Liver (tissue), 9 donors: Measurements from ENCODE around the gene FOXO1. TPM values are rescaled to one million over a fixed set of nuclear protein-coding genes. Genes with fewer than 3 reads are reported as not detected.

Source experiments
- DNase-seq: peaks from one replicate; pipeline ENCODE4 v3.0.0-alpha.2; 2017; ENCODE audit warnings: low spot score
- H3K27ac ChIP-seq, 2 donors: one replicate each; pipeline ENCODE4 v1.7.0; 2013; ENCODE audit warnings: inconsistent platforms in 2 of 2, low read length in 2 of 2, control low read depth in 1 of 2, low read depth in 1 of 2, mild to moderate bottlenecking in 1 of 2
- H3K27me3 ChIP-seq, 4 donors: one replicate each; pipeline versions ENCODE4 v1.6.1 to v1.7.0; 2013; ENCODE audit warnings: low read length in 3 of 4, inconsistent platforms in 1 of 4, mild to moderate bottlenecking in 1 of 4, moderate library complexity in 1 of 4; ENCODE audit not compliant: control insufficient read depth in 4 of 4, insufficient read depth in 4 of 4
- H3K36me3 ChIP-seq, 4 donors: one replicate each; pipeline versions ENCODE4 v1.6.1 to v1.7.0; 2013; ENCODE audit warnings: low read length in 3 of 4, mild to moderate bottlenecking in 3 of 4, low read depth in 1 of 4, moderate library complexity in 1 of 4; ENCODE audit not compliant: control insufficient read depth in 4 of 4, insufficient read depth in 3 of 4
- H3K4me1 ChIP-seq, 4 donors: one replicate each; pipeline versions ENCODE4 v1.6.1 to v1.7.0; 2013; ENCODE audit warnings: low read length in 3 of 4, mild to moderate bottlenecking in 3 of 4, moderate library complexity in 1 of 4; ENCODE audit not compliant: control insufficient read depth in 4 of 4, insufficient read depth in 4 of 4
- H3K4me3 ChIP-seq, 3 donors: one replicate each; pipeline versions ENCODE4 v1.6.1 to v1.7.0; 2013; ENCODE audit warnings: low read length in 3 of 3, control low read depth in 1 of 3, low read depth in 1 of 3, mild to moderate bottlenecking in 1 of 3
- H3K9ac ChIP-seq, 2 donors: one replicate each; pipeline ENCODE4 v1.7.0; 2013; ENCODE audit warnings: low read length in 2 of 2, mild to moderate bottlenecking in 2 of 2, moderate library complexity in 2 of 2, control low read depth in 1 of 2, low read depth in 1 of 2
- H3K9me3 ChIP-seq, 4 donors: one replicate each; pipeline versions ENCODE4 v1.6.1 to v1.7.0; 2013; ENCODE audit warnings: low read length in 3 of 4; ENCODE audit not compliant: control insufficient read depth in 4 of 4
- ATF3 ChIP-seq: IDR thresholded peaks from 2 replicates; pipeline ENCODE4 v1.6.1; 2016; ENCODE audit warnings: antibody characterized with exemption
- CTCF ChIP-seq: fragments of 150-350 bp; IDR thresholded peaks from 2 replicates; pipeline ENCODE4 v1.5.1; 2017; ENCODE audit warnings: improper control_type of control experiment, low read depth, low read length; ENCODE audit not compliant: missing input control
- EGR1 ChIP-seq, 2 donors: IDR thresholded peaks; 2 replicates each; pipeline ENCODE4 v1.6.1; 2016 to 2018; ENCODE audit warnings: antibody characterized with exemption in 2 of 2, low read depth in 2 of 2
- FOXA1 ChIP-seq: IDR thresholded peaks from 2 replicates; pipeline ENCODE4 v1.6.1; 2016; ENCODE audit warnings: antibody characterized with exemption
- FOXA2 ChIP-seq: IDR thresholded peaks from 2 replicates; pipeline ENCODE4 v1.6.1; 2016; ENCODE audit warnings: antibody characterized with exemption
- GABPA ChIP-seq, 2 donors: IDR thresholded peaks in 1 of 2; conservative IDR thresholded peaks in 1 of 2; 2 replicates each; pipeline ENCODE4 v1.6.1; 2016; ENCODE audit warnings: antibody characterized with exemption in 2 of 2, mild to moderate bottlenecking in 1 of 2, moderate library complexity in 1 of 2
- HNF4A ChIP-seq, 2 donors: conservative IDR thresholded peaks; 2 replicates each; pipeline ENCODE4 v1.6.1; 2016; ENCODE audit warnings: antibody characterized with exemption in 2 of 2, mild to moderate bottlenecking in 2 of 2
- HNF4G ChIP-seq: IDR thresholded peaks from 2 replicates; pipeline ENCODE4 v1.6.1; 2016; ENCODE audit warnings: antibody characterized with exemption
- JUND ChIP-seq, 2 donors: IDR thresholded peaks; 2 replicates each; pipeline ENCODE4 v1.6.1; 2016; ENCODE audit warnings: antibody characterized with exemption in 2 of 2
- MAX ChIP-seq: IDR thresholded peaks from 2 replicates; pipeline ENCODE4 v1.6.1; 2016; ENCODE audit warnings: antibody characterized with exemption
- NR2F2 ChIP-seq: IDR thresholded peaks from 2 replicates; pipeline ENCODE4 v1.6.1; 2016; ENCODE audit warnings: antibody characterized with exemption
- RAD21 ChIP-seq, 2 donors: IDR thresholded peaks; 2 replicates each; pipeline ENCODE4 v1.6.1; 2016; ENCODE audit warnings: antibody characterized with exemption in 2 of 2, mild to moderate bottlenecking in 2 of 2
- REST ChIP-seq: IDR thresholded peaks from 2 replicates; pipeline ENCODE4 v1.6.1; 2016; ENCODE audit warnings: antibody characterized with exemption, mild to moderate bottlenecking
- RXRA ChIP-seq, 2 donors: IDR thresholded peaks; 2 replicates each; pipeline ENCODE4 v1.6.1; 2017 to 2018; ENCODE audit warnings: antibody characterized with exemption in 2 of 2, mild to moderate bottlenecking in 1 of 2
- SP1 ChIP-seq: IDR thresholded peaks from 2 replicates; pipeline ENCODE4 v1.6.1; 2018; ENCODE audit warnings: antibody characterized with exemption, mild to moderate bottlenecking
- TAF1 ChIP-seq: conservative IDR thresholded peaks from 2 replicates; pipeline ENCODE4 v1.6.1; 2016; ENCODE audit warnings: antibody characterized with exemption, mild to moderate bottlenecking
- YY1 ChIP-seq: IDR thresholded peaks from 2 replicates; pipeline ENCODE4 v1.6.1; 2016; ENCODE audit warnings: antibody characterized with exemption, mild to moderate bottlenecking
- ZBTB33 ChIP-seq: IDR thresholded peaks from 2 replicates; pipeline ENCODE4 v1.6.1; 2016; ENCODE audit warnings: antibody characterized with exemption
- WGBS: extraction: QIAGEN DNeasy Blood & Tissue Kit; methylation state at CpG from one replicate; pipeline ENCODE4 v1.1.7; 2013; 5-methylcytosine and 5-hydroxymethylcytosine counted together
- polyA plus RNA-seq, 2 donors: library from polyadenylated mRNA; stranded (reverse) in 1 of 2; unstranded in 1 of 2; fragments of 200-250 nt in 1 of 2; fragments of >200 nt in 1 of 2; fragmentation: Nextera tagmentation in 1 of 2; extraction: Ambion mirVana in 1 of 2; gene quantifications; one replicate each; pipeline versions ENCODE4 v1.2.1 to v1.2.3, GENCODE V29; 2013 to 2015
- total RNA-seq, 2 donors: library from RNA; depleted of rRNA; stranded (reverse); fragments of >200 nt; gene quantifications; one replicate each; pipeline ENCODE4 v1.2.3, GENCODE V29; 2014
- donor health status: healthy.
- donor health status: healthy.
- donor health status: healthy.
- donor health status: healthy.
- donor health status: healthy.

Gene FOXO1
- total and polyA plus RNA-seq, 4 donors, result 5.4 to 23.6 (median 8.6) TPM

GRCh38 chr13:40631605-40632004, 34.8 kb downstream of the FOXO1 start (continued):
- no peak for TF ChIP-seq CTCF
- no peak for TF ChIP-seq EGR1 (IDR thresholded peaks at IDR 0.05; ENCODE audit: low read depth in 2 of 2)

GRCh38 chr13:40629678-40630384, 36.6 kb downstream of the FOXO1 start:
- WGBS, result 77% methylated on average over 3 of the region's 3 CpGs
- H3K27me3 ChIP-seq, result no peaks in the 10 kb centered on the region
- no peak overlapping the region for H3K4me3 ChIP-seq
- H3K36me3 ChIP-seq, result no peaks in the 10 kb centered on the region
- no peaks in the 10 kb centered on the region for H3K9me3 ChIP-seq
- TF ChIP-seq YY1, result no peak
- TF ChIP-seq REST, result no peak
- no peak for TF ChIP-seq GABPA (IDR thresholded peaks at IDR 0.05 in 1 of 2, conservative IDR thresholded peaks at IDR 0.05 in 1 of 2)
- TF ChIP-seq JUND (IDR thresholded peaks at IDR 0.05), result no peak
- no peak for TF ChIP-seq HNF4A (conservative IDR thresholded peaks at IDR 0.05)
- no peak for TF ChIP-seq FOXA1
- no peak for TF ChIP-seq ATF3
- TF ChIP-seq RAD21 (IDR thresholded peaks at IDR 0.05), result no peak
- TF ChIP-seq HNF4G, result no peak
- no peak for TF ChIP-seq CTCF
- TF ChIP-seq ZBTB33, result no peak
- no peak for TF ChIP-seq FOXA2
- no peak for TF ChIP-seq TAF1
- no peak for TF ChIP-seq SP1
- no peak for TF ChIP-seq RXRA (IDR thresholded peaks at IDR 0.05)
- no peak for TF ChIP-seq MAX
- TF ChIP-seq NR2F2, result no peak
- TF ChIP-seq EGR1 (IDR thresholded peaks at IDR 0.05; ENCODE audit: low read depth in 2 of 2), result no peak
- peaks cover 11 to 23% (median 15%) of the 10 kb centered on the region in 4 donors for H3K4me1 ChIP-seq
- DNase-seq, result no peak
- no peak overlapping the region for H3K27ac ChIP-seq
- H3K9ac ChIP-seq, result no peak overlapping the region
